ENCODE results near the gene TGFB2. TPM values are rescaled to one million over a fixed set of nuclear protein-coding genes. Genes with fewer than 3 reads are reported as not detected.

TGFB2 gene
- total and polyA plus RNA-seq, 2 experiments from 2014 or later, result 13.6 to 17.1 TPM

- Histone ChIP-seq H3K27ac (no peak overlapping the region), H2AFZ (no peak overlapping the region), H3K9me3 (ENCODE audit: low read depth) (no peaks in the 10 kb centered on the region), H3K27me3 (no peaks in the 10 kb centered on the region), H3K4me3 (no peak overlapping the region), H3K4me1 (ENCODE audit: insufficient read depth) (peaks cover 9% of the 10 kb centered on the region), H3K9me2 (replicated peaks; ENCODE audit: insufficient read depth) (no peaks in the 10 kb centered on the region), H3K4me2 (no peak overlapping the region), H3K79me2 (peaks cover 23% of the 10 kb centered on the region), H3K36me3 (replicated peaks; ENCODE audit: insufficient read depth, low read depth) (no peaks in the 10 kb centered on the region), H4K20me1 (ENCODE audit: insufficient read depth, poor library complexity, severe bottlenecking) (peaks cover 4% of the 10 kb centered on the region)
- 74% methylated on average over 3 of the region's 3 CpGs for WGBS (ENCODE audit: low lambda C conversion rate, missing lambda C conversion rate)
- DNase-seq (ENCODE audit: low spot score), result no peak
- TF ChIP-seq EZH2phosphoT487 (IDR thresholded peaks at IDR 0.05; ENCODE audit: low read depth, severe bottlenecking, unreplicated experiment) (no peak), EZH2 (IDR thresholded peaks at IDR 0.05; ENCODE audit: borderline replicate concordance) (no peak)
- TF ChIP-seq, protein P1, sequence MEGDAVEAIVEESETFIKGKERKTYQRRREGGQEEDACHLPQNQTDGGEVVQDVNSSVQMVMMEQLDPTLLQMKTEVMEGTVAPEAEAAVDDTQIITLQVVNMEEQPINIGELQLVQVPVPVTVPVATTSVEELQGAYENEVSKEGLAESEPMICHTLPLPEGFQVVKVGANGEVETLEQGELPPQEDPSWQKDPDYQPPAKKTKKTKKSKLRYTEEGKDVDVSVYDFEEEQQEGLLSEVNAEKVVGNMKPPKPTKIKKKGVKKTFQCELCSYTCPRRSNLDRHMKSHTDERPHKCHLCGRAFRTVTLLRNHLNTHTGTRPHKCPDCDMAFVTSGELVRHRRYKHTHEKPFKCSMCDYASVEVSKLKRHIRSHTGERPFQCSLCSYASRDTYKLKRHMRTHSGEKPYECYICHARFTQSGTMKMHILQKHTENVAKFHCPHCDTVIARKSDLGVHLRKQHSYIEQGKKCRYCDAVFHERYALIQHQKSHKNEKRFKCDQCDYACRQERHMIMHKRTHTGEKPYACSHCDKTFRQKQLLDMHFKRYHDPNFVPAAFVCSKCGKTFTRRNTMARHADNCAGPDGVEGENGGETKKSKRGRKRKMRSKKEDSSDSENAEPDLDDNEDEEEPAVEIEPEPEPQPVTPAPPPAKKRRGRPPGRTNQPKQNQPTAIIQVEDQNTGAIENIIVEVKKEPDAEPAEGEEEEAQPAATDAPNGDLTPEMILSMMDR (IDR thresholded peaks at IDR 0.05; ENCODE audit: poor library complexity), result no peak
Measured at GRCh38 chr1:218390618-218391017, 45.5 kb downstream of the TGFB2 start.

- no peak overlapping the region for H3K4me3 ChIP-seq
- no peak overlapping the region for H2AFZ ChIP-seq
- DNase-seq (ENCODE audit: low spot score), result no peak
- no peaks in the 10 kb centered on the region for H3K36me3 ChIP-seq (replicated peaks; ENCODE audit: insufficient read depth, low read depth)
- H3K27me3 ChIP-seq, result no peaks in the 10 kb centered on the region
- H4K20me1 ChIP-seq (ENCODE audit: insufficient read depth, poor library complexity, severe bottlenecking), result peaks cover 4% of the 10 kb centered on the region
- peaks cover 9% of the 10 kb centered on the region for H3K4me1 ChIP-seq (ENCODE audit: insufficient read depth)
- H3K9me2 ChIP-seq (replicated peaks; ENCODE audit: insufficient read depth), result no peaks in the 10 kb centered on the region
- TF ChIP-seq EZH2 (IDR thresholded peaks at IDR 0.05; ENCODE audit: borderline replicate concordance), result no peak
- TF ChIP-seq EZH2phosphoT487 (IDR thresholded peaks at IDR 0.05; ENCODE audit: low read depth, severe bottlenecking, unreplicated experiment), result no peak
- H3K4me2 ChIP-seq, result no peak overlapping the region
- no peaks in the 10 kb centered on the region for H3K9me3 ChIP-seq (ENCODE audit: low read depth)
- H3K27ac ChIP-seq, result no peak overlapping the region
- H3K79me2 ChIP-seq, result peaks cover 20% of the 10 kb centered on the region
- WGBS (ENCODE audit: low lambda C conversion rate, missing lambda C conversion rate), result 88% methylated on average over 4 of the region's 4 CpGs
Measured at GRCh38 chr1:218392780-218393179, 47.6 kb downstream of the TGFB2 start.

- no peak overlapping the region for H3K27ac ChIP-seq
- H3K27me3 ChIP-seq, result no peaks in the 10 kb centered on the region
- H3K36me3 ChIP-seq (replicated peaks; ENCODE audit: insufficient read depth, low read depth), result no peaks in the 10 kb centered on the region
- no peaks in the 10 kb centered on the region for H3K9me3 ChIP-seq (ENCODE audit: low read depth)
- TF ChIP-seq EZH2 (IDR thresholded peaks at IDR 0.05; ENCODE audit: borderline replicate concordance), result no peak
- TF ChIP-seq, protein P1 (IDR thresholded peaks at IDR 0.05; ENCODE audit: poor library complexity), result no peak
- TF ChIP-seq EZH2phosphoT487 (IDR thresholded peaks at IDR 0.05; ENCODE audit: low read depth, severe bottlenecking, unreplicated experiment), result no peak
- no peak for DNase-seq (ENCODE audit: low spot score)
- H3K4me2 ChIP-seq, result no peak overlapping the region
- no peaks in the 10 kb centered on the region for H3K9me2 ChIP-seq (replicated peaks; ENCODE audit: insufficient read depth)
- 83% methylated on average over 11 of the region's 11 CpGs for WGBS (ENCODE audit: low lambda C conversion rate, missing lambda C conversion rate)
- H4K20me1 ChIP-seq (ENCODE audit: insufficient read depth, poor library complexity, severe bottlenecking), result peaks cover 4% of the 10 kb centered on the region
- peaks cover 16% of the 10 kb centered on the region for H3K79me2 ChIP-seq
- H3K4me1 ChIP-seq (ENCODE audit: insufficient read depth), result peaks cover 9% of the 10 kb centered on the region
- H2AFZ ChIP-seq, result no peak overlapping the region
- no peak overlapping the region for H3K4me3 ChIP-seq
Measured at GRCh38 chr1:218394416-218394815, 49.3 kb downstream of the TGFB2 start.

DNA sequence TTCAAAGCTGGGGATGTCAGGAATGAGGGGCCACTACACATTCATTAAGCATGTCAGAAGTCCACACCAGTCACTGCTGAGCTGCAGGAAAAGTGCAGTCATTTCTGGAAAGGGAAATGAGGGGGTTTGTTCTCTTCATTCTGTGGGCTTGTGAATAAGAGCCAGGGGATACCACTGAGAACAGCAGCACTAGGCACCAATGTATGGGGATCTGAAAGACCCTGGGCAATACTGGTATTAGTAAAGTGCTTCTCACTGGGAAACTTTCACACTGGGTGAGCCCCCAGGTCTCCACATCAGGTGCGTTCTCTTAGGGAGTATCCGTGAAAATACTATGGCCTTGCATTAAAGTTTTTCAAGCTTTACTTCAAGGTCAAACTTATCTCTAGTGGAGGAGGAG, 49.9 kb downstream of the TGFB2 start:
- DNase-seq (ENCODE audit: low spot score), result no peak
- no peaks in the 10 kb centered on the region for H3K27me3 ChIP-seq
- no peaks in the 10 kb centered on the region for H3K36me3 ChIP-seq (replicated peaks; ENCODE audit: insufficient read depth, low read depth)
- H3K4me1 ChIP-seq (ENCODE audit: insufficient read depth), result peaks cover 9% of the 10 kb centered on the region
- no peak overlapping the region for H3K27ac ChIP-seq
- H3K79me2 ChIP-seq, result peaks cover 19% of the 10 kb centered on the region
- H3K4me3 ChIP-seq, result no peak overlapping the region
- no peak overlapping the region for H2AFZ ChIP-seq
- H3K9me3 ChIP-seq (ENCODE audit: low read depth), result no peaks in the 10 kb centered on the region
- TF ChIP-seq, protein P1 (IDR thresholded peaks at IDR 0.05; ENCODE audit: poor library complexity), result no peak
- TF ChIP-seq EZH2 (IDR thresholded peaks at IDR 0.05; ENCODE audit: borderline replicate concordance) (no peak), EZH2phosphoT487 (IDR thresholded peaks at IDR 0.05; ENCODE audit: low read depth, severe bottlenecking, unreplicated experiment) (no peak)
- WGBS (ENCODE audit: low lambda C conversion rate, missing lambda C conversion rate), result 96% methylated on average over 2 of the region's 2 CpGs
- H4K20me1 ChIP-seq (ENCODE audit: insufficient read depth, poor library complexity, severe bottlenecking), result peaks cover 4% of the 10 kb centered on the region
- no peak overlapping the region for H3K4me2 ChIP-seq
- no peaks in the 10 kb centered on the region for H3K9me2 ChIP-seq (replicated peaks; ENCODE audit: insufficient read depth)
